Activated CD4-positive, alpha-beta T cell treated with anti-CD3 and anti-CD28 coated beads, Interleukin-2, amount 50 U/mL, for 48 hours (primary cell): ENCODE results near the gene LAMC2.
"Not testable (repeated sequence)": the region's sequence is repeated elsewhere in the genome, so short reads cannot be mapped to it uniquely, and the experiment has no call there.

Experiments
- DNase-seq, 2 experiments: peaks; one replicate each; pipeline ENCODE4 v3.0.0-alpha.2; 2020

Gene LAMC2

GRCh38 chr1:183185941-183186490 is at the start of gene LAMC2:
LAMC2 (plus strand) TSS chr1:183186264; CDS start chr1:183186353, 89 bp downstream.
- peak in 1 of 2 experiments; percentile 11 for DNase-seq

DNA sequence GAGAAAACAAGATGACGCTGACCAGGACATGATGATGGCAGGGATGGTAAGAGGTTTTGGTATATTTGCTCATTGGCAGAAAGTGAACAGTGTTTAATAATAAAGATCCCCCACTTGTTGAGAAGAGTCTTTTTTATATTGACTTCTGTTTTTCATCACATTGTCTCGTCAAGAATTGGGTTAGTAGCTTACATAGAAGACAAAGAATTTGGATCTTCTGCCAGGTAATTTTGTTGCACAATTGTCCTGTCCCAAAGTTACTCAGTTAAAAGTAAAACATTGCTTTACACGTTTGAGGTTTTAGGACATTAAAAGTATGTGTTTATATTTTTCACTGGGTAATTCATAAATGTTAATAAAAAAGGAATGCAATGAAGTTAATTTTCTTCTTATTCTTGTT is 48.3 kb upstream of the LAMC2 start:
- no peak for DNase-seq

- DNase-seq: no peak
Observed at GRCh38 chr1:183138301-183138700, 47.8 kb upstream of the LAMC2 start.

GRCh38 chr1:183139281-183139942 is 46.7 kb upstream of the LAMC2 start:
- no peak for DNase-seq

DNA sequence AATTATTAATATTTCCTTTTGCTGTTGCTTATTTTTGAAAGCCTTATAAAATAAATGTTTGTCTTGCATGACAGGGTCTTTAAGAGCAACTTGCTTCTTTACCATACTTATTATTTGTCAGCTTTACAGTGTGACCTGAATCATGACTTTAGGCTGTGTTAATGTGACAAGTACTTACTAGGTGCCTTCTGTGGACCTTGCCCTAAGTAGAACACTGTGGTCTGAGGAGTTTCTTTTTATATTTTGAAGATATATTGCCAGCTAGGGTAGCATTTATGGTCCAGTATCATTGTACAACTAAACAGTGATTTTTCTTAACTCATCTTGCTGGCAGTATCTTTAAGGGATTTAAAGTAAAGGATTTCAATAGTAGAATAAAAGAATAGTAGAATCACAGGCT is 45.4 kb upstream of the LAMC2 start:
- no peak for DNase-seq

- DNase-seq: no peak
Observed at GRCh38 chr1:183142171-183142570, 43.9 kb upstream of the LAMC2 start.

DNA sequence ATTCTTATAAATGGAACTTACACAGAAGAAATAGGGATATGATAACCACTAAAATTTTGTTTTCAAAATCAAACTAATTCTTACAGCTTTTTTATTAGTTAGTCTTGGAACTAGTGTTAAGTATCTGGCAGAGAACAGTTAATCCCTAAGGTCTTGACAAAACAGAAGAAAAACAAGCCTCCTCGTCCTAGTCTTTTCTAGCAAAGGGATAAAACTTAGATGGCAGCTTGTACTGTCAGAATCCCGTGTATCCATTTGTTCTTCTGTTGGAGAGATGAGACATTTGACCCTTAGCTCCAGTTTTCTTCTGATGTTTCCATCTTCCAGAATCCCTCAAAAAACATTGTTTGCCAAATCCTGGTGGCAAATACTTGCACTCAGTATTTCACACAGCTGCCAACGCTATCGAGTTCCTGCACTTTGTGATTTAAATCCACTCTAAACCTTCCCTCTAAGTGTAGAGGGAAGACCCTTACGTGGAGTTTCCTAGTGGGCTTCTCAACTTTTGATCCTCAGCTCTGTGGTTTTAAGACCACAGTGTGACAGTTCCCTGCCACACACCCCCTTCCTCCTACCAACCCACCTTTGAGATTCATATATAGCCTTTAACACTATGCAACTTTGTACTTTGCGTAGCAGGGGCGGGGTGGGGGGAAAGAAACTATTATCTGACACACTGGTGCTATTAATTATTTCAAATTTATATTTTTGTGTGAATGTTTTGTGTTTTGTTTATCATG is 42.3 kb upstream of the LAMC2 start:
- no peak for DNase-seq

GRCh38 chr1:183144752-183145151 is 41.3 kb upstream of the LAMC2 start:
- DNase-seq: no peak

- DNase-seq: no peak
Observed at GRCh38 chr1:183147735-183148134, 38.3 kb upstream of the LAMC2 start.

GRCh38 chr1:183148599-183148998 is 37.5 kb upstream of the LAMC2 start:
- no peak for DNase-seq

GRCh38 chr1:183149273-183149672 is 36.8 kb upstream of the LAMC2 start:
- DNase-seq: no peak

DNA sequence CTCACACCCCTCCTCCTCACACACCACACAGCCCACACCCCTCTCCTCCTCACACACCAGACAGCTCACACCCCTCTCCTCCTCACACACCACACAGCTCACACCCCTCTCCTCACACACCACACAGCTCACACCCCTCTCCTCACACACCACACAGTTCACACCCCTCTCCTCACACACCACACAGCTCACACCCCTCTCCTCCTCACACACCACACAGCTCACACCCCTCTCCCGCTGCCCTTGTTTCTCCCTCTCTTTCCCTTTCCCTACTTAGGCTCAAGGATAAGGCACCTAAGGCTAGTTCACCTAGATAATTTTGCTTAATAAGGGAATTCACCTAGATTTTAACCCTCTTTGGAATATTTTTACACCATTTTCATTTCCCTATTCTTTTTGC is 36.0 kb upstream of the LAMC2 start:
- not testable (repeated sequence) for DNase-seq

- no peak for DNase-seq
Observed at GRCh38 chr1:183150445-183150844, 35.6 kb upstream of the LAMC2 start.

- DNase-seq: no peak
Observed at GRCh38 chr1:183152180-183152579, 33.9 kb upstream of the LAMC2 start.

- DNase-seq: no peak
Observed at GRCh38 chr1:183155939-183156338, 30.1 kb upstream of the LAMC2 start.

- no peak for DNase-seq
Observed at GRCh38 chr1:183159960-183160359, 26.1 kb upstream of the LAMC2 start.

DNA sequence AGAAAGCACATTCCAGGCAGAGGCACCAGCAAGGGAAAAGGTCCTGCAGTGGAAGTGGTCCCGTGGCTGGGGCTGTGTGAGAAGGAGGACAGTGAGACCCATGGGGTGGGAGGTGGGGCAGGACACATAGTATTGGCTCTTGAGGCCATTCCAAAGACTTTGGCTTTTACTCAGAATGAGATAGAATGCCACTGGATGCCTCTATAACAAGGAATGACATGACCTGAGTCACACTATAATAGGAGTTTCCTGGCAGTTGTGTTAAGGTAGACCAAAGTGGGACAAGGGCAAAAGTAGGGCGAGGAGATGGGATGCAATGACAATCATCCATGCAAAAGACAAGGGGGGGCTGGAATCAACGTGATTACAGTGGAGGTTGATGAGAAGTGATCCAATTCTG is 24.7 kb upstream of the LAMC2 start:
- no peak for DNase-seq

DNA sequence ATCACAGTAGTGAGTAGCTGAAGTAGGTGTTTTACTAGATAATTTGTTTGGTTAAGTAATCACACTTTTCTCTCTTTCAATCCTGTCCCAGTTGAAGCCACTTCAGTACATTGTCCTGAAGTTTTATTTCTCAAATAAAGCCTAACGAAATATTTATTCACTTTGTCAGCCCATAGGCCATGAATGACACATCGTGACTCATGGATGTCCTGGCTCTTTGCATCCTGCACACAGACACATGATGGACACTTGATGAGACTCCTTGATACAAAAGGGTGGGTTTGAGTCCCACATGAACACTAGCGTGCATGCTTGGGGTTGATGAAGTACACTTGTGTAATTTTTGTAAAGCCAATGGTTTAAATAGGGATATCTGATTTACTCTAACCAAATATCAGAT is 22.7 kb upstream of the LAMC2 start:
- DNase-seq: no peak

GRCh38 chr1:183164340-183164739 is 21.7 kb upstream of the LAMC2 start:
- DNase-seq: no peak

- DNase-seq: no peak
Observed at GRCh38 chr1:183164963-183165362, 21.1 kb upstream of the LAMC2 start.

DNA sequence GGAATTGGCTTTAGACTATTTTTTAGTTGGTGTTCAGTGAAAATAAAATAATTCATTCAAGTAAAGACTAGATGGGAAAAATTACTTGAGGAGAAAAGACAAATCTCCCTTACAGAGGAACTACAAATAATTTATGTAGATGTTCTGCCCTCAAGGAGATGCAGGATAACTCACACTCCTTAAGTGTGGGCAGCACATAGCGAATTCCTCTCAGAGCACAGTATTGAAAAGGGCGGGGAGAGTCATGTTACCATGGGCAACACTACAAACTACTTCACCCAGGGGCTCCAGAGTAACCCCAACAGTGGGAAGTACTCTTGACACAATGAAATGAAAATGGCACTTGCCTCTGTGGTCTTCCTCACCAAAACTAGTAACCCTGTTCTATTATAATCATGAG is 20.6 kb upstream of the LAMC2 start:
- DNase-seq: no peak

GRCh38 chr1:183166454-183166853 is 19.6 kb upstream of the LAMC2 start:
- DNase-seq: no peak

- no peak for DNase-seq
Observed at GRCh38 chr1:183167676-183168075, 18.4 kb upstream of the LAMC2 start.

GRCh38 chr1:183168308-183168707 is 17.8 kb upstream of the LAMC2 start:
- DNase-seq: no peak
